ENCODE results near the gene PKD2.

- TF ChIP-seq CTCF (IDR thresholded peaks at IDR 0.05; ENCODE audit: low read length) (no peak), EZH2 (optimal IDR thresholded peaks at IDR 0.05; ENCODE audit: low read depth, low read length) (no peak), EZH2phosphoT487 (IDR thresholded peaks at IDR 0.05; ENCODE audit: low read length) (no peak)
Observed at GRCh38 chr4:88010966-88011365, 3.5 kb downstream of the PKD2 start.

Measured in MM.1S (cell line).